GM18499 (cell line): ENCODE results near the gene WDR93.
A peak's percentile ranks its signal among the peaks of the same experiment; 100 is the strongest.
"Not testable (repeated sequence)": the region's sequence is repeated elsewhere in the genome, so short reads cannot be mapped to it uniquely, and the experiment has no call there.

Source experiments
- ATAC-seq: cut with Tn5 transposase; IDR thresholded peaks from one replicate; pipeline ENCODE4 v1.9.1; 2021; ENCODE audit warnings: moderate number of reproducible peaks; ENCODE audit not compliant: insufficient read depth, unreplicated experiment

The WDR93 gene

GRCh38 chr15:89680282-89680873, 10.2 kb upstream of the WDR93 start:
- ATAC-seq = no peak

GRCh38 chr15:89681146-89681545, 9.5 kb upstream of the WDR93 start:
- no peak for ATAC-seq

GRCh38 chr15:89685995-89686394, 4.6 kb upstream of the WDR93 start:
- no peak for ATAC-seq

- ATAC-seq = no peak
These were observed 4.1 kb upstream of the WDR93 start for GRCh38 chr15:89686522-89686921.

GRCh38 chr15:89689930-89690275, 708 bp upstream of the WDR93 start:
- ATAC-seq = not testable (repeated sequence)

GRCh38 chr15:89693091-89693490, 2.5 kb downstream of the WDR93 start:
- no peak for ATAC-seq

- ATAC-seq = no peak
These were observed 3.1 kb downstream of the WDR93 start for GRCh38 chr15:89693696-89694095.

GRCh38 chr15:89695198-89695597, 4.6 kb downstream of the WDR93 start:
- ATAC-seq = no peak

- no peak for ATAC-seq
These were observed 13.8 kb downstream of the WDR93 start for GRCh38 chr15:89704411-89704810.

- ATAC-seq = no peak
These were observed 17.0 kb downstream of the WDR93 start for GRCh38 chr15:89707577-89707976.

- no peak for ATAC-seq
These were observed 24.2 kb downstream of the WDR93 start for GRCh38 chr15:89714775-89715174.

- no peak for ATAC-seq
These were observed 32.4 kb downstream of the WDR93 start for GRCh38 chr15:89723031-89723430.

GRCh38 chr15:89724621-89725020, 34.0 kb downstream of the WDR93 start:
- no peak for ATAC-seq

- no peak for ATAC-seq
These were observed 34.5 kb downstream of the WDR93 start for GRCh38 chr15:89725064-89725463.

GRCh38 chr15:89728254-89728653, 37.6 kb downstream of the WDR93 start:
- ATAC-seq = no peak

- no peak for ATAC-seq
These were observed 40.7 kb downstream of the WDR93 start for GRCh38 chr15:89731275-89731674.

GRCh38 chr15:89732451-89733172, 42.0 kb downstream of the WDR93 start:
- ATAC-seq = no peak

GRCh38 chr15:89735773-89736172, 45.2 kb downstream of the WDR93 start:
- ATAC-seq = no peak

GRCh38 chr15:89740137-89740536, 49.5 kb downstream of the WDR93 start:
- peak; percentile 72 for ATAC-seq

- ATAC-seq = no peak
These were observed 52.4 kb downstream of the WDR93 start for GRCh38 chr15:89743011-89743410.

- ATAC-seq = no peak
These were observed 53.0 kb downstream of the WDR93 start for GRCh38 chr15:89743594-89743993.

GRCh38 chr15:89745131-89745530, 54.5 kb downstream of the WDR93 start:
- no peak for ATAC-seq
